Keratinocyte (primary cell): ENCODE results near the gene CFAP61.

ENCODE experiments used
- EZH2 ChIP-seq: IDR thresholded peaks from one replicate; pipeline ENCODE4 v1.6.1; 2012; ENCODE audit warnings: inconsistent platforms, mild to moderate bottlenecking, low read length, moderate library complexity
- TF ChIP-seq, protein P1 (sequence below), 3 experiments: IDR thresholded peaks in 1 of 3; conservative IDR thresholded peaks in 1 of 3; optimal IDR thresholded peaks in 1 of 3; 2 replicates in 2 of 3; 3 replicates in 1 of 3; pipeline versions ENCODE3 to v1.5.1; 2011; ENCODE audit warnings: low read length in 3 of 3, mild to moderate bottlenecking in 3 of 3, moderate library complexity in 2 of 3, control low read depth in 1 of 3, inconsistent platforms in 1 of 3; ENCODE audit not compliant: insufficient read depth in 2 of 3; ENCODE audit errors: extremely low read depth in 1 of 3

GRCh38 chr20:20338133-20338730 is 285.9 kb downstream of the CFAP61 start:
- TF ChIP-seq, protein P1, sequence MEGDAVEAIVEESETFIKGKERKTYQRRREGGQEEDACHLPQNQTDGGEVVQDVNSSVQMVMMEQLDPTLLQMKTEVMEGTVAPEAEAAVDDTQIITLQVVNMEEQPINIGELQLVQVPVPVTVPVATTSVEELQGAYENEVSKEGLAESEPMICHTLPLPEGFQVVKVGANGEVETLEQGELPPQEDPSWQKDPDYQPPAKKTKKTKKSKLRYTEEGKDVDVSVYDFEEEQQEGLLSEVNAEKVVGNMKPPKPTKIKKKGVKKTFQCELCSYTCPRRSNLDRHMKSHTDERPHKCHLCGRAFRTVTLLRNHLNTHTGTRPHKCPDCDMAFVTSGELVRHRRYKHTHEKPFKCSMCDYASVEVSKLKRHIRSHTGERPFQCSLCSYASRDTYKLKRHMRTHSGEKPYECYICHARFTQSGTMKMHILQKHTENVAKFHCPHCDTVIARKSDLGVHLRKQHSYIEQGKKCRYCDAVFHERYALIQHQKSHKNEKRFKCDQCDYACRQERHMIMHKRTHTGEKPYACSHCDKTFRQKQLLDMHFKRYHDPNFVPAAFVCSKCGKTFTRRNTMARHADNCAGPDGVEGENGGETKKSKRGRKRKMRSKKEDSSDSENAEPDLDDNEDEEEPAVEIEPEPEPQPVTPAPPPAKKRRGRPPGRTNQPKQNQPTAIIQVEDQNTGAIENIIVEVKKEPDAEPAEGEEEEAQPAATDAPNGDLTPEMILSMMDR (optimal IDR thresholded peaks at IDR 0.05 in 1 of 3, IDR thresholded peaks at IDR 0.05 in 1 of 3, conservative IDR thresholded peaks at IDR 0.05 in 1 of 3; ENCODE audit: extremely low read depth in 1 of 3, insufficient read depth in 2 of 3, low read length in 3 of 3), result no peak
- no peak for TF ChIP-seq EZH2
